Measurements from ENCODE around the gene CETN1. TPM values are rescaled to one million over a fixed set of nuclear protein-coding genes. Genes with fewer than 3 reads are reported as not detected.

Gene CETN1
- polyA plus RNA-seq, 1 donor, result not detected

DNA sequence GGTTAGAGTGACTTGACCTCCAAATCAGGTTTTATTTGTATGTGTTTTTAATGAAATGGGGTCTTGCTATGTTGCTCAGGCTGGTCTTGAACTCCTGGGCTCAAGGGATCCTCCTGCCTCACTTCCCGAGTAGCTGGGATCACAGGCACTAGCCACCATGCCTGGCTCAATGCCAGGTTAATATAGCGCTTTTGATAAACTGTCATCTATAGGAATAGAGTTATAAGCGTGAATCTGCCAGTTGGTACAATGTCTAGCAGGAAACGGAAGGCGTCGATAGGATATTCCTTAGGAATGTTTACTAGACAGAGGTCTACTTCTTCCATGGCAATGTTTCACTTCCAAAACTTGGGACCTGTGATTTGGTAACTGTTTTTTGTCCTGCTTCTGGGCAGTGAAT lies 42.1 kb downstream of the CETN1 start:
- WGBS (ENCODE audit: insufficient coverage, low lambda C conversion rate), result no CpG with 5 or more reads among the region's 6 CpGs
- Histone ChIP-seq H3K9me3 (ENCODE audit: control insufficient read depth, low read depth, low read length) (no peaks in the 10 kb centered on the region), H3K27me3 (ENCODE audit: control insufficient read depth, insufficient read depth, low read length) (peaks cover 4% of the 10 kb centered on the region), H3K4me3 (ENCODE audit: low read length) (no peak overlapping the region), H3K36me3 (ENCODE audit: control insufficient read depth, insufficient read depth, low read length) (no peaks in the 10 kb centered on the region), H3K4me1 (ENCODE audit: control insufficient read depth, insufficient read depth, low read length) (no peaks in the 10 kb centered on the region), H3K27ac (ENCODE audit: low read length) (no peak overlapping the region)
- no peak for DNase-seq

DNA sequence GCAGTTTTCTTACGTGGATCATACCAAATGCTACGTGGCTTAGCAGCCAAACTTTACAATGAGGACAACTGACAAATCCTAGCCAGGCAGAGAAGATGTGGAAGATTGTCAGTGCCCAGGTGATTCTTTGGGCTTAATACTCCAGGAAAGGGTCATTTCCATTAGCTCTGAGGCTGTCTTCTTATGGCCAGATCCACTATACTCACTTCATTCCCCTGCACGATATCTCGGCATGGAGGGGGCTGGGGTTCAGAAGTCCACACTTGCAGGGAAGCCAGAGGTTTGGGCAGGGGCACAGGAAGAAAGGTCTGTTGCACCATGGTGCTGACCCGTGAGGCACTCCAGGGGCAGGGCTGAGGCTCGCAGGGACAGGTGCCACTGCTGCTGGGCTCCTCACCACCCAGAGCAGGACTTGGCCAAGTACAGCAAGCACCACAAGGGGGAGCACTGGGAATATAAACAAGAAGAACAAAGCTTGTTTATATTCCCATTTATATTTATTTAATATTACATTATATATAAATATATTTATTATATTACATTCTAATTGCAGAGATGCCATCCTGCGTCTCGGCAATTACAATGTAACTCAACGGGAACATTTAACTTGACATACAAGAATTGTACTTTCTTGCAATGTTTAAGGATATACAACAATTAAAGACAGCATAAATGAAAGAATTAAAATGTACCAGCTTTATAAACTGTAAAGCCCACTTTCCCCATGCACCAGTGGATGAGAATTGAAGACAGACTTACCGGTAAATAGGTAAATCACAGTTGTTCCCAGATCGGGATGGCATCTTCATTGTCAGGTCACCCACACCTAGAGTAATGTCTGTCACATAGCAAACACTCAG lies 43.8 kb downstream of the CETN1 start:
- H3K27ac ChIP-seq (ENCODE audit: low read length), result no peak overlapping the region
- no peak overlapping the region for H3K4me3 ChIP-seq (ENCODE audit: low read length)
- peak; percentile 43 to 53 for DNase-seq
- H3K36me3 ChIP-seq (ENCODE audit: control insufficient read depth, insufficient read depth, low read length), result no peaks in the 10 kb centered on the region
- WGBS (ENCODE audit: insufficient coverage, low lambda C conversion rate), result 58% methylated on average over 2 of the region's 11 CpGs
- H3K9me3 ChIP-seq (ENCODE audit: control insufficient read depth, low read depth, low read length), result no peaks in the 10 kb centered on the region
- H3K4me1 ChIP-seq (ENCODE audit: control insufficient read depth, insufficient read depth, low read length), result no peaks in the 10 kb centered on the region
- H3K27me3 ChIP-seq (ENCODE audit: control insufficient read depth, insufficient read depth, low read length), result peaks cover 4% of the 10 kb centered on the region

DNA sequence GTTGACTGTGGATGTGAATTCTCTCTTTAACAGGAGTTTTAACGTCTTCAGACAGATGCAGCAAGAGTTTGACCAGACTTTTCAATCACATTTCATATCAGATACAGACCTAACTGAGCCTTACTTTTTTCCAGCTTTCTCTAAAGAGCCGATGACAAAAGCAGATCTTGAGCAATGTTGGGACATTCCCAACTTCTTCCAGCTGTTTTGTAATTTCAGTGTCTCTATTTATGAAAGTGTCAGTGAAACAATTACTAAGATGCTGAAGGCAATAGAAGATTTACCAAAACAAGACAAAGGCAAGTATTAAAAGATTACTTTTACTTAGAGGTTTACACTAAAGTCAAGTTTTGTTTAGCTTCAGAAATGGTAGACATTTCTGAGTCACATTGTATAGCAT lies 47.1 kb downstream of the CETN1 start:
- DNase-seq, result no peak
- no peaks in the 10 kb centered on the region for H3K36me3 ChIP-seq (ENCODE audit: control insufficient read depth, insufficient read depth, low read length)

DNA sequence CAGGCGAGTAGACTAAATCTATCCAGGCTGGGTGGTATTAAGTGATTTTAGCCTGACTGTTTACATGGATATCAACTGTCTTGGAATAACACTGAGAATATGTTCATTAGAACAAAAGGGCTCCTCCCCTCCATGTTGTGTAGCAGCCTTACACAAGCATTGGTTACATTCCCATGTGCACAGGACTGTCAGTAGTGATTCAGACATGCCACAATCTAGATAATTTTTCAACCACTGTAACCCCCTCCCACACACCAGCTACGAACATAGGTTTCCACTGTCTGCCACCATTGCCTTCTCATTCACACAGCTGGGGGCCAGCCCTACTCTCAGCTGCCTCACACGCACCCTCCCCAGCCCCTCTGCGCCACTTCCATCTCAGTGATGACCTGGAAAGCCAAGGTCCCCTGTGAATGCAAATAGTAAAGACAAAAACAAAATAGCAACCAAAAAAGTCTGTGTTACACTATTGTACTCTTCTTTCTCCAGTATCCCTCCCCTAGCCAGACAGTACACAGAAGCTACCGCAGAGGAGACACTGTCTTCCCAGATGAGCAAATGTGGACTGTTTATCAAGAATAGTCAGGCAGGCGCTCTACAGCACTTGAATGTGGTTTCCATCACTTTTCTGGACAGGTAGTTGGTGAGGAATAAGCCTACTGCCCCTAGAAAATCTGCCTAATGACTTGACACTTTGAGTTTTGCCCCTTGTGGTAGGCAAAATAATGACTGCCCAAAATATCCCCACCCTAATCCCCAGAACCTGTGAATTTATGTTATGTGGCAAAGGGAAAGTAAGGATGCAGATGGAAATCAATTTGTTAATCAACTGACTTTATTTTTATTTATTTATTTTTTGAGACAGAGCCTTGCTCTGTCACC lies 49.3 kb downstream of the CETN1 start:
- no peaks in the 10 kb centered on the region for H3K9me3 ChIP-seq (ENCODE audit: control insufficient read depth, low read depth, low read length)
- H3K4me3 ChIP-seq (ENCODE audit: low read length), result no peak overlapping the region
- no peaks in the 10 kb centered on the region for H3K27me3 ChIP-seq (ENCODE audit: control insufficient read depth, insufficient read depth, low read length)
- DNase-seq, result no peak
- no peaks in the 10 kb centered on the region for H3K4me1 ChIP-seq (ENCODE audit: control insufficient read depth, insufficient read depth, low read length)
- no peaks in the 10 kb centered on the region for H3K36me3 ChIP-seq (ENCODE audit: control insufficient read depth, insufficient read depth, low read length)
- no CpG with 5 or more reads among the region's 6 CpGs for WGBS (ENCODE audit: insufficient coverage, low lambda C conversion rate)
- H3K27ac ChIP-seq (ENCODE audit: low read length), result no peak overlapping the region

More for the DNA sequence above, 47.1 kb downstream of the CETN1 start:
- no peaks in the 10 kb centered on the region for H3K27me3 ChIP-seq (ENCODE audit: control insufficient read depth, insufficient read depth, low read length)
- H3K4me3 ChIP-seq (ENCODE audit: low read length), result no peak overlapping the region
- no CpG with 5 or more reads among the region's 2 CpGs for WGBS (ENCODE audit: insufficient coverage, low lambda C conversion rate)
- no peaks in the 10 kb centered on the region for H3K4me1 ChIP-seq (ENCODE audit: control insufficient read depth, insufficient read depth, low read length)
- H3K27ac ChIP-seq (ENCODE audit: low read length), result no peak overlapping the region
- H3K9me3 ChIP-seq (ENCODE audit: control insufficient read depth, low read depth, low read length), result no peaks in the 10 kb centered on the region

DNA sequence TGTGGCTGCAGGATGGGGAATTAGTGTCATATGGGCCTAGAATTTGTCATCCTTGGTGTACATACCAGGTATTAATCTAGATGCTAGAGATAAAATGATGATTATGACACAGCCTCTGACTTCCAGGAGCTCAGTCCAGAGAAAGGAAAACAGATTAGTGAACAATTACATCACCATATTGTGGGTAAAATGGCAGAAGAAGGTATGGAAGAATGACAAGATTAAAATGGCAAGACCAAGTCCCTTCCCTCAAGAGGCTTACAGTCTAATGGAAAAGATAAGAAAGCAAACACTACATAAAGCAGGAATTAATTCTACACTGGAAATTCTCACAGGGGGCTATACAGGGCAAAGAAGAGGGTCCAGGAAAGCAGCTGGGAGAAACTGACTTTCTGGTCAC lies 51.4 kb downstream of the CETN1 start:
- Histone ChIP-seq H3K27me3 (ENCODE audit: control insufficient read depth, insufficient read depth, low read length) (no peaks in the 10 kb centered on the region), H3K9me3 (ENCODE audit: control insufficient read depth, low read depth, low read length) (no peaks in the 10 kb centered on the region)

More for the DNA sequence above, 51.4 kb downstream of the CETN1 start:
- no peak overlapping the region for H3K27ac ChIP-seq (ENCODE audit: low read length)
- no peaks in the 10 kb centered on the region for H3K36me3 ChIP-seq (ENCODE audit: control insufficient read depth, insufficient read depth, low read length)
- H3K4me3 ChIP-seq (ENCODE audit: low read length), result no peak overlapping the region
- no peak for DNase-seq
- no peaks in the 10 kb centered on the region for H3K4me1 ChIP-seq (ENCODE audit: control insufficient read depth, insufficient read depth, low read length)

Other genes with a start within 250 kb of the CETN1 start
- gene COLEC12, start 79.7 kb upstream of the CETN1 start, polyA plus RNA-seq, result 19.1 TPM
- 1.3 TPM for gene CLUL1, start 16.6 kb downstream of the CETN1 start, polyA plus RNA-seq
- 69.9 TPM for gene TYMS, start 77.3 kb downstream of the CETN1 start, polyA plus RNA-seq
- gene ENOSF1, start 132.2 kb downstream of the CETN1 start, polyA plus RNA-seq, result 291 TPM
- 47.7 TPM for gene YES1, start 231.9 kb downstream of the CETN1 start, polyA plus RNA-seq

All from large intestine (tissue), 3 donors.